Measurements from ENCODE around the gene HASPIN.

GRCh38 chr17:3739422-3740124 is 15.9 kb downstream of the HASPIN start:
- TF ChIP-seq, protein P1, sequence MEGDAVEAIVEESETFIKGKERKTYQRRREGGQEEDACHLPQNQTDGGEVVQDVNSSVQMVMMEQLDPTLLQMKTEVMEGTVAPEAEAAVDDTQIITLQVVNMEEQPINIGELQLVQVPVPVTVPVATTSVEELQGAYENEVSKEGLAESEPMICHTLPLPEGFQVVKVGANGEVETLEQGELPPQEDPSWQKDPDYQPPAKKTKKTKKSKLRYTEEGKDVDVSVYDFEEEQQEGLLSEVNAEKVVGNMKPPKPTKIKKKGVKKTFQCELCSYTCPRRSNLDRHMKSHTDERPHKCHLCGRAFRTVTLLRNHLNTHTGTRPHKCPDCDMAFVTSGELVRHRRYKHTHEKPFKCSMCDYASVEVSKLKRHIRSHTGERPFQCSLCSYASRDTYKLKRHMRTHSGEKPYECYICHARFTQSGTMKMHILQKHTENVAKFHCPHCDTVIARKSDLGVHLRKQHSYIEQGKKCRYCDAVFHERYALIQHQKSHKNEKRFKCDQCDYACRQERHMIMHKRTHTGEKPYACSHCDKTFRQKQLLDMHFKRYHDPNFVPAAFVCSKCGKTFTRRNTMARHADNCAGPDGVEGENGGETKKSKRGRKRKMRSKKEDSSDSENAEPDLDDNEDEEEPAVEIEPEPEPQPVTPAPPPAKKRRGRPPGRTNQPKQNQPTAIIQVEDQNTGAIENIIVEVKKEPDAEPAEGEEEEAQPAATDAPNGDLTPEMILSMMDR (IDR thresholded peaks at IDR 0.05), result no peak
- TF ChIP-seq POLR2A (IDR thresholded peaks at IDR 0.05), result no peak

Measured in heart left ventricle (tissue), 13 donors.